HG03280 (cell line): ENCODE measurements around the gene SLC35D2.
A peak's percentile ranks its signal among the peaks of the same experiment; 100 is the strongest.

Experiments used
- ATAC-seq: cut with Tn5 transposase; IDR thresholded peaks from one replicate; pipeline ENCODE4 v1.9.1; 2021; ENCODE audit warnings: mild to moderate bottlenecking, moderate library complexity; ENCODE audit not compliant: unreplicated experiment

SLC35D2 gene

DNA sequence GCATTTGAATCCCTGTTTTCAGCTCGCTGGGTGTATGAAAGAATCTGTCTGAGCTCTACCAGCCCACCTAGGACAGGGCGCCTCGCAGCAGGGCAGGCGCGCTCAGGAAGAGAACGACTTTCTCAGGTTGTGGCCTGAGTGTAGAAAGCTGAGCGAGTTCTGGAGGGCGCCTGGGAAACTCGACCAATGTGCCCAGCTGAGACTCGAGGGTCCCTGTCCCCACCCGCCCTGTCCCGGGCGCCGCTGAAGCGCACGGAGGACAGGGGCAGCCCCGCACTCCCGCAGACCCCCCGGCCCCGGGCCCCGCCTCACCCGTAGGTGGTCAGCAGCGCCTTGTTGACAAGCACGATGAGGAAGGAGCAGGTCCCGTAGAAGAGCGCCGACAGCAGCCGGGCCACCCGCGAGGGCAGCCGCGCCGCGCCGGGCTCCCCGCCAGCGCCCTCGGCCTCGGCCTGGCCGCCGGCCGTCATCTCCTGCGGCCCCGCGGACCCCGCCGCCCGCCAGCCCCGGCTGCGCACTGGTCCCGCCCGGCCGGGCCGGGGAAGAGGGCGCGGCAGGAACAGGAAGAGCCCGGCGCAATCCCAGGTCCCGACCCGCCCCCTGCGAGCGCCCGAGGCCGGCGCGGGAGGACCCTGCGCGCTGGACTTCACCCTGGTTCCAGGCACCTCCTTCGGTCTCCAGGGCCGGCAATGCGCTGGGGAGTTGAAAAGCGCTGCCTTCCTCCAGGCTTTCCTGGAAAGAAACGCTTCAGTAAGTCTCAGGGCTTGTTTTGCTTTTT, at the start of gene SLC35D2:
TSS of gene SLC35D2 (minus strand) at position 547 of the 778 bp plus-strand sequence. CDS start at position 470, 77 bp downstream.
- no peak for ATAC-seq

DNA sequence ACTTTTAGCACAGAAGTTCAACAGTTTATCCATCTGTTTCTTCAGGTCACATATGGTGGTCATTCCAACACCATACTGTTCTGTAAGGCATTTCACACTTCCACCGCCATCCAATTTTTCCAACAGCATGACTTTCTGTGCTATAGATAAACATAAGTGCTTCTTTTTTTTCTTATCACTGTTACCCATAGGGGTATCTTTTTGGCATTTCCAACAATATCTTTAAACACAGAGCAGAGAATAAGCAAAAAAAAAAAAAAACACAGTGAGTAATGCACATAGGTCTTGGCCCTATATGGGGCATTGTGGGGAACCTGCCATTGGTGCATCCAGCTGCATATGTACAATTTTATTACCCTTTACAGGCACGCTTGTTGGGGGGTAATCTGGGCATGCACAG, 46.9 kb upstream of the SLC35D2 start:
- no peak for ATAC-seq

DNA sequence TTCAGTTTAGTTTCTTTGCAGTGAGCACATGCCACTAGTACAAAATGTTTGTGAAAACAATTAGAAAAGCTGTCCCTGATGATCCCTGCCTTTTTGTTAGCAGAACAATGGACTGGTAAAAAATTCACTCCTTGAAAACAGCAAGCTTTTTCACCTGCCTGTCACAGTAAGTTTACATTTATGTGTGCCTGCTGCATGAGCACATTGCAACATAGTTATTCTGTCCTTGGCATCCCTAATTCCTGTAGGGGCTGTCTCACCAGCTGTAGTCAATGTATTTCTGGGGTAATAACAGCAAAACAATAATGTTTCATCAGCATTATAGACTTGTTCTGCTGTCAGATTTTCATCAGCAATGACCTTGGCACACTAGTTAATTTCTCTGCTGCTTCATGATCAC, 46.2 kb upstream of the SLC35D2 start:
- no peak for ATAC-seq

DNA sequence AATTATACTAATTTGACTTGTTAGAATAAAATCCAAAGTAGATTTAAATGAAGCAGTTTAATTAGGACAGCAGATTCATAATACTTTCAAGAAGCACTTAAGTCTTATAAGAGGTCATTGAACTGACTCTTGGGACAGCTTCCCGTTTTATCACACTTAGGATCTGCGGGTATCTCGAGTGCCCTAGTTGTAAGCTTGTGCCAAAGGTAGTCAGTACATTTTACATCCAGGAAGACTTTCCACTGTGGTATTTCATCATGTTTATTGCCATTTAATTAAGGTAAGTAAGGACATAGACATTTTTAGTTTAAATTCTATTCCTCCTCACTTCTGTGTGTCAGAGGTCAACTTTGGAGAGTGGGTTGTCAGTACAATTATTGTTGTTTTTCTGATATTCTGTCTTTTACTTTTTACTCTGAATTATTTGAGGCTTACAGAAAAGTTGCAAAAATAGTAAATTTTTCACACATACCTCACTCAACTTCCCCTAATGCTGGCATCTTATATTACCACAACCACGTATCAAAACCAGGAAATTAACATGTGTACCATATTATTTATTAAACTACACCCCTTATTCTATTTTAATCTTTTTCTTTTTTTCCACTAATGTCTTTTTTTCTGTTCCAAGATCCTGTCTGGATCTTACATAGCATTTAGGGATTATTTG, 42.1 kb upstream of the SLC35D2 start:
- ATAC-seq = no peak

DNA sequence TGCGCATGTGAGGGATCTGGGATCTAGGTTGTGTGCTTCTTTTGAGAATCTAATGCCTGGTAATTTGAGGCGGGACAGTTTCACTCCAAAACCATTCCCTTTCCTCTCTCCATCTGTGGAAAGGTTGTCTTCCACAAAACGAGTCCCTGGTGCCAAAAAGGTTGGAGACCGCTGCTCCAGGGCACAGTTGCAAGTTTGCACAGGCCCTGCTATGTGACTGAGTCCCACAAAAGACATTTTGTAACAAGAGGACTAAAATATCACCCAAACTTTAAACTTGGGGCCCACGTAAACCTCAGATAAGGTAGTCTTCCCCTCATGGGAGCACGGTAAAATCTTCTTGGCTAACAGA, 40.5 kb upstream of the SLC35D2 start:
- ATAC-seq = no peak

DNA sequence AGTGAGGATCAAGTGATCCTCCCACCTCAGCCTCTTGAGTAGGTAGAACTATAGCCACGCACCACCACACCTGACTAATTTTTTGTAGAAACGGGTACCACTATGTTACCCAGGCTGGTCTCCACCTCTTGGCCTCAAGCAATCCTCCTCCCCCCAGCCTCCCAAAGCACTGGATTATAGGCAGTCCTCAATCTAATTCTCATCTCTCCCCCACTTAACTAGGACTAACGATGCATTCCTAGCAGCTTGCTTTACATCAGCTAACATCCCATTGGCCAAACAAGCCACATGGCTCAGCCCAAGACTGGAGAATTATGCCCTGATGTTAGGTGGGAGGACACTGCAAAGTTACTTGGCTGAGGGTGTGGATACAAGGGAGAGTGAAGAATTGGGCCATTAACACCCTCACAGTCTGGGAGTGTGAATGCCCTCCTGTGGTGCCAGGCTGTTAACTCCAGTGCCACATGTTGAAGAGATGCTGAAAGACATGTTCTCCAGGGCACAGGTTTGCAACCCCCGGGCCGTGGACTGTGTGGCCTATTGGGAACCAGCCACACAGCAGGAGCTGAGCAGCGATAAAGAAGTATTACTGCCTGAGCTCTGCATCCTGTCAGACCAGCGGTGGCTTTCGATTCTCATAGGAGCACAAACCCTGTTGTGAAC, 39.9 kb upstream of the SLC35D2 start:
- ATAC-seq = no peak

DNA sequence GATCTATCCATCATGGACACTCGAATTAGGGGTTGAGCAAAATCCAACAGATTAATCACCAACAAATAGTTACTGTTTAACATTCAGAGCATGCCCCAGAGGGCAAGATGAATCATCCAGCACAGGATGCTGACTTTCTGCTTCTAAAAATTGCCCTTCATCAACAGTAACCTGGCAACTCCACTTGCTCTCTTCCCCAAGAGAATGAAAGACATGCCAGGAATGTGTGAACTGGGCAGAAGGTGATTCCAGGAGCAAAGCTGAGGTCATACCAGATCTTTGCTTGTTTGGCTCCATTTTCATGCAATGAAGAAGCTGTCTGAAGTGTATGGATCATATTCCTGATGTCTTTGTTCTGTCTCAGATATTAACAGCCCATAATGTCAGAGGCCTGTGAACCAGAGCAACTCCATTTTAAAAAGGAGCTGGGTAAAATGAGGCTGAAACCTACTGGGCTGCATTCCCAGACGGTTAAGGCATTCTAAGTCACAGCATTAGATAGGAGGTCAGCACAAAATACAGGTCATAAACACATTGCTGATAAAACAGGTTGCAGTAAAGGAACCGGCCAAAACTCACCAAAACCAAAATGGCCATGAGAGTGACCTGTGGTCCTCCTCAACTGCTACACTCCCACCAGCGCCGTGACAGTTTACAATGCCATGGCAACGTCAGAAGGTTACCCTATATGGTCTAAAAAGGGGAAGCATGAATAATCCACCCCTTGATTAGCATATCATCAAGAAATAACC, 37.1 kb upstream of the SLC35D2 start:
- ATAC-seq = no peak

DNA sequence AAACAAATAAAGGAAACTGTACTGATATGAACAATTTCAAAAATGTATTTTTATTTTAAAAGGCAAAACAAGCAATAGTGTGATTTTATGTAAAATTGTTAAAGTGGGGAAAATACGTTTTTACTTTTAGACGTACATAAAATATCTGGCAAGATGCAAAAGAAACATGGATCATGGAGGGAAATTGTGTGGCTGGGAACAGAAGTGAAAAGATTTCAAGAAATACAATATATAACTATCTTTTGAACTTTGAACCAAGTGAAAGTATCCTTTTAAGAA, 36.1 kb upstream of the SLC35D2 start:
- ATAC-seq = no peak

DNA sequence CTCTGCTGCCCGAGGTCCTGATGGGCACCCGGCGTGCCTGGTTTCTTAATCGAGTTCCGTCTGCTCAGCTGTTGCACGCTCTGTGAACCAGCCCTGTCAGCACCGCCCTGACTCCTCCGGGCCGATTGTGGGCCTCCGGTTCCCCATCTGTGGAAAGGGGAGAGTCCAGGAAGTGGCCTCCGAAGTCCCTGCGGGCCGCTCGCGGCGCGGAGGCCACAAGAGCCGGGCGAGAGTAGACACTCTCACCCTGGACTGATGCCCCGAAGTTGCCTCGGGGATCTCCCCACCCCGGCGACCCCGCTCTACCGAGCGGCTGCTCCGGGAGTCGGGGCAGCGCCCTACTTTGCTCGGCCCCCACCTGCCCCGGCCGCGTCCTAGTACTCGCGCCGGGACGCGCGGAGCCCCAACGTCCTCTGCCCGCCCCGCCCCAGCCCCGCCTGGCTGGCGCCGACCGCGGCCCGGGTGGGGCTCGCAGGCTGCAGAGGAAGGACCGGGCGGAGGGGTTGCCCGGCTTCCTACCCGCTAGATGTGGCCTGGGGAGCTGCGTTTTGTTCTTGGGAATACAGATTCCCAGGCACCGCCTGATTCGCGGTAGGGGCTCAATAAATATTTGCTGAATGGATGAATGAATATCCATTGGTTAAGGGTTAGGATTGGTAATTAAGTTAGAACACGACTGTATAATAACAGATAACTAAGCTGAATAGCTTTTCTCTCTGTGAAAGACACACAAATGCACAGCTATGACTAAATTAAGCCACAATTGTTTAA, 35.6 kb upstream of the SLC35D2 start:
- ATAC-seq = peak; percentile 32

DNA sequence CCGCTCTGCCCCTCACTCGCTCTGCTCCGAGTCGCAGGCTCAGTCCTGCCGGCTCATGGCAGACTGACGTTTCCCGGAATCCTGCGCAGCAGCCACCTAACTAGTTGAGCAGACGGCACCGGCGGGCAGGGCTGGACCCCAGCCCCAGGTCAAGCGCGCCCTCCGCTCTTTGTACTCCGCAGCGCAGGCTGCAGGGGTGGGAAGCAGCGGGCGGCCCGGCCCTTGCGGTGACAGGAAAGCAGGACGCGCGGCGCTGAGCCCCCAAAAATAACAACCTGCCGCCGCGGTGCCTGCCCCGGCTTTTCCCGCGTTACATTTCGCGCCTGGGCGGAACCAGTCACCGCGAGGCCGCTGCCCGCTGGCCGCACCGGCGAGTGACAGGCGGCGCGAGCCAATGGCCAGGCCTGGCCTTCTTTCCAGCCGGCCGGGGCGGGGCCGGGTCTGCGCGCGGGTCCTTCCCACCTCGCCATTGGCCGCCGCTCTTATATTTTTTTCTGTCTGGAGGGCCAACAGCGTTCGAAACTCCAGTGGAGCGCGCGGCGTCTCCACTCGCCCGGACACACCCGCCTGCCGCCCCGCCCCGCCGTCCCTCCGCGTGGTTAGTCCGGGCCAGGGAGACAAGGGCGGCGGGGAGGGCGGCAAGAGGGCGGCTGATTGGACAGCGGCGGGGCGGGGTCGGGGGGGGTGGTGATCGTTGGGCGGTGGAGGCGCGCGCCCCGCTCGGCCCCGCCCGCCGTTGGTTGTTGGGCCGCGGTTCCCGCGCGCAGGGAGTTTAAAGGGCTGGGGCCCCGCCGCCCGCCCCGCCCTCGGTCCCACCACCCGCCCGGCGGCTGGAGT, 34.8 kb upstream of the SLC35D2 start, which contains the start of gene ZNF367:
TSS of gene ZNF367 (minus strand) at position 288 of the 837 bp plus-strand sequence. CDS start 338 bp downstream, outside the sequence.
- ATAC-seq = peak; percentile 68

DNA sequence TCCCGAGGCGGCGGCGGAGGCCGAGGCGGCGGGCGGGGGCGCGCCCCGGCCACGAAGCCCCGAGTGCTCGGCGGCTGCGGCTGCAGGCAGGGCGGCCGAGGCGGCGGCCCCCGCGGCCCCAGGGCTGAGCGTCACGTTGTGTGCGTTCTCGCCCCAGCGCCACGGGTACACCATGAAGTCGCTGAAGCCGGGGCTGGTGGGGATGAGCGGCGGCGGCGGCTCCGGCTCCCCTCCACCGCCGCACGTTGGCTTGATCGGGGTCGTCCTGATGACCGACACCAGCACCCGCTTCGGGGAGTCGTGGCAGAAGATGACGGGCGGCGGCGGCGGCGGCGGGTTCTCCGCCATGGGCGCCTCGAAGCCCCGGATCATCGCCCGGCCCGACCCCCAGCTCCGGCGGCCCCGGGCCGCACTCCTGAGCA, 34.2 kb upstream of the SLC35D2 start:
- peak; percentile 0 for ATAC-seq

DNA sequence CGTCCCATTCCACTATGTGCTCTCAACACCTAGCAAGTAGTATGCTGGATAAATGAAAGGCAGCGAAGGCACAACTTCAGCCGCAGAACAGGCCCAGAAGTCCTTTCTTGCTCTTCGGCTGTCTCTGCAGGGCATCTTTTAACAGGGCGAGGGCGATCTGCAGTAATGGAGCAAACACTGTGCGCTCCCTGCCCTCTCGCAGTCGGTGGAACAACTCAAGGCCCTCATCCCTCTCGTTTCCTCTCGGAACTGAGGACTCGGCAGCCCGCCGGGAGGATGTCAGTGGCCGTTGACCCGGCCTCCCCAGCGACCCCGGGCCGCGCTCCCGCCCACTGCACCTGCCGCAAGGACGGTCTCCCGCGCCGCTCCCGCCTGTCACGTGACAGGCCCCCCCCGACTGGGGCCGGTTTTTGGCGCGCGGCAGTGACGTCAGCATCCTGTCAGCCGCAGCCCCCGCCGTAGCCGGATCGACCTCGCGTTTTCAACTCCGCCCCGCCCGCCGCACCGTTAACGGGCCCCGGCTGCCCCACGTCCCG, 33.6 kb upstream of the SLC35D2 start:
- peak; percentile 24 for ATAC-seq

DNA sequence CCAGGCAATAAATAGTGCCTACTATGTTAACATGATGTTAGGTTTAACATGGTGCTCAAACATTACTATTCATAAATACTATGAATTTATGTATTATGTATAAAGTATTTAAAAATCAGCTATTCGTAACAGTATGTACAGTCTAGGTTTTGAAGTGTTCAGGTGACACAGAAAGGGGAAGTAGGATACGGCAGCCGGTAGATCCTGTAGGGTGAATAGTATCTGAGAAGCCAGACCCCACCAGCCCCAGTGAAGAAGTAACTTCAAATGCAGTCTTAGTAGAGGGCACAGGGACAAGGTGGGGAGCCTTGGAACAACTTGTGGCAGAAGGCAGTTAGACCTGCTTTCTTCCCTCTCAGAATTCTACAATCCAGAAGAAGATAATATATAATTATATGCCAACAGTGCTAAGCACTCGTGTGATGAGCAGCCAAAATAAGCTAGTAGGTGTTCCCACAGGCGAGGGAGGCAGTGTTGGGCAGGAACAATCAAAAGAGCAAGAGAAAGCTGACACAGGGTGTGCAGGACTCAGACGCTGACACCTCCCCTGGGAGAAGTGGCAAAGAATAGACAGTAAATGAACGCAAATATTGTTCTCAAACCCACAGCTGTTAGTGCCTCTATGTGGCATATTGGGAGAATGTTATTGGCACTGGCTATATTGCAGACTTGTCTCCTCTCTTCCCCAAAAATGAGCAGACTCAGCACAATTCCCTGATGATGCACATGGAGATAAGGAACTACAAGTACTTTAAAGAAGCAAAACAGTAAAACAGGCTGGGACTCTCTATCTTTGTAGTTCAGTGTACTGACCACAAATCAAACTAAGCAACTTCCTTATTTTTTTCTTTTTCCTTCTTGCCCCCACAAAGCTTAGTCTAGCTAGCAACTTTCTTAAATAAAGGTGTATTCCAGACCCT, 30.1 kb upstream of the SLC35D2 start:
- no peak for ATAC-seq

DNA sequence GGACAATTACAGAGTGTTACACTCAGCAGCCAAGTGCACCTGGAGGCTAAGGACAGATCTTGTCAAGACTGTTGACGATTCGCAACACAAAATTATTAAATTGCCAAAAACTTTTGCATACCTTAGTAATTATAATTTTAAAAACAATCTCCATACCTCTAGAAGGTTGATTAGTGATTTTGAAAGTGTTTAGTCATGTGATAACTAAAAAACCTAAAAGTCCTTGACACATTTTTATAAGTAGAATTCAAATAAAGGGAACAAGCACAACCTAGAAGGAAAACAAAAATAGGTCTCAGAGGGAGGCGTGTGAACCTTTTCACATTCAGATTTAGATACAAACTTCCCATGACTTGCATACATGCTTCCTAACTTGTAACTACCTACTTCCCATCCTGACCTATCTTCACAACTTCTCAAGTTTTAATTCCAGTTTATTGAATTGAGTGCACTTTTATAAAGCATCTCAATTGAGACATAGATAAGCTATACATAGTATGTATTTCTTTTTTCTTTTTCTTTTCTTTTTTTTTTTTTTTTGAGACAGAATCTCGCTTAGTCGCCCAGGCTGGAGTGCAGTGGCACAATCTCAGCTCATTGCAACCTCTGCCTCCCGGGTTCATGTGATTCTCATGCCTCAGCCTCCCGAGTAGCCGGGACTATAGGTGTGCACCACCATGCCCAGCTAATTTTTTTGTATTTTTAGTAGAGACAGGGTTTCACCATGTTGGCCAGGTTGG, 28.8 kb upstream of the SLC35D2 start:
- no peak for ATAC-seq

DNA sequence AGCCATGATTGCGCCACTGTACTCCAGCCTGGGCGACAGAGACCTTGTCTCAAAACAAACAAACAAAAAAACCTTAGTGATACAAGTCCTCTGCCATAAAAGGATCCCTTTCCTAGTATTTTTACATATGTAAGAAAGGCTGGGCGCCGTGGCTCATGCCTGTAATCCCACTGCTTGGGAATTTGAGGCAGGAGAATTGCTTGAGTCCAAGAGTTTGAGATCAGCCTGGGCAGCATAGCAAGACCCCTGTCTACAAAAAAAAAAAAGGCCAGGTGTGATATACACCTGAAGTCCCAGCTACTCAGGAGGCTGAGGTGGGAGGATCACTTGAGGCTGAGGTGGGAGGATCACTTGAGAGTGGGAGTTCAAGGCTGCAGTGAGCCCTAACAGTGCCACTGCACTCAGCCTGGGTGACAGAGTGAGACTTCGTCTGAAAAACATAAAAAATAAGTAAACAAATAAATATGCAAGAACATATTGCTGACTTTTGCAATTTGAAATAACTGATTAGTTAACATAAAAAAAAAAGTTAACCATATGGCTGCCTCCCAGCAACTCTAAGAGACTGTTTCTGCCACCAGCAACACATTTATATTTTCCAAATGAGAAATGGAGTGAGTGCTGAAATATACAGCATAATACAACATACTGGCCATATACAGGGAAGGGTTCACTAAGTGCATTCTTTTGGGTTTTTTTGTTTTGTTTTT, 27.8 kb upstream of the SLC35D2 start:
- no peak for ATAC-seq

DNA sequence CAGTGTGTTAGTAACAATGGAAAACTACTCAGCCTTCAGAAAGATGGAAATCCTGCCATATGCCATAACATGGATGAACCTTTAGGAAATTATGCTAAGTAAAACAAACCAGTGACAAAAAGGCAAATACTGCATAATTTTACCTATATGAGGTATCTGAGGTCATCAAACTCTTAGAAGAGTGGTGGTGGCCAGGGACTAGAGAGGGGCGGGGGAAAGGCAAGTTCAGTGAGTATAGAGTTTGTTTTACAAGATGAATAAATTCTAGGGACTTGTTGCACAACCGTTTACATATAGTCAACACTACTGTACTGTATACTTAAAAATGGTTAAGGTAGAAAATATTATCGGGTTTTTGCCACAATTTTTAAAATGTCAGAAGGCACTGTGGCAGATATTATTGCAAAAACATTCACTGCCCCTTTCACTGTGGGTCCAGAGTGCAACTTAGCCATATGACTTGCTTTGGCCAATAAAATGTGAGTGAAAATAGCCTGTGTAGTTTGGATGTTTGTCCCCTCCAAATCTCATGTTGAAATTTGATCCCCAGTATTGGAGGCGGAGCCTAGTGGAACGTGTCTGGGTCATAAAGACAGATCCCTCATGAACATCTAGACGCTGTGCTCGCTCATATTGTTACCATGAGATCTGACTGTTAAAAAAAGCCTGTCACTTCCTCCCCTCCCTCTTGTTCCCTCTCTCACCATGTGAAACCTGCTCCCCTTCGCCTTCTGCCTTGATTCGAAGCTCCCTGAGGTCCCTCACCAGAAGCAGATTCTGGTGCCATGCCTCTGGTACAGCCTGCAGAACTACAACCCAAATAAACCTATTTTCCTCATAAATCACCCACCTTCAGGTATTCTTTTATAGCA, 25.1 kb upstream of the SLC35D2 start:
- no peak for ATAC-seq
